DMS53 treated with DMSO at 0.1 percent for 48 hours (cell line): ENCODE data around the gene DISC1.
A peak's percentile ranks its signal among the peaks of the same experiment; 100 is the strongest.
"Not testable (repeated sequence)": the region's sequence is repeated elsewhere in the genome, so short reads cannot be mapped to it uniquely, and the experiment has no call there.

Experiments used
- DNase-seq: peaks from one replicate; lab custom pipeline; 2025; ENCODE audit not compliant: unreplicated experiment; lab: John Stamatoyannopoulos, UW

DISC1 gene

DNA sequence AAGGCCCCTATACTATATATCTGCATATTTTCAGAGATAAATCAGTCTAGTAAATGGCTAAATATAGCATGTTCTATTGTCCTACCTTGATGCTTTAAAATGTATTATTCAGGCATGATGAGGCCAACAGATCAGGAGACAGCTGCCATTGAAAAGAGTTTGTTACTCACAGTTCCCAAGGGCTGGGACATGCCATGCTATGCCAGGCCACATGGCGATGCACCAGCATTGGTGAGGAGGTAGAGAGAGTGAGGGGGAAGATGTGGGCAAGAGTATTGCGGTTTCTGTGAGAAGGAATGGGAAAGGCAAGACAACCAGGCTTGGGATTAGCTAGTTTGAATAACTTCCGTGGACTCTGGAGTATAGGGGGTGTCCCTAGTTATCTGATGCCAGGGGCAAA, 316.5 kb downstream of the DISC1 start:
- no peak for DNase-seq

DNA sequence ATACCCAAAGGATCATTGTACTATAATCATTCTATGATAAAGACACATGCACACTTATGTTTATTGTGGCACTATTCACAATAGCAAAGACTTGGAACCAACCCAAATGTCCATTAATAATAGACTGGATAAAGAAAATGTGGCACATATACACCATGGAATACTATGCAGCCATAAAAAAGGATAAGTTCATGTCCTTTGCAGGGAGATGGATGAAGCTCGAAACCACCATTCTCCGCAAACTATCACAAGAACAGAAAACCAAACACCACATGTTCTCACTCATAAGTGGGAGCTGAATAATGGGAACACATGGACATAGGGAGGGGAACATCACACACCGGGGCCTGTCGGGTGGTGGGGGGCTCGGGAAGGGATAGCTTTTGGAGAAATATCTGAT, 321.5 kb downstream of the DISC1 start:
- DNase-seq: not testable (repeated sequence)

DNA sequence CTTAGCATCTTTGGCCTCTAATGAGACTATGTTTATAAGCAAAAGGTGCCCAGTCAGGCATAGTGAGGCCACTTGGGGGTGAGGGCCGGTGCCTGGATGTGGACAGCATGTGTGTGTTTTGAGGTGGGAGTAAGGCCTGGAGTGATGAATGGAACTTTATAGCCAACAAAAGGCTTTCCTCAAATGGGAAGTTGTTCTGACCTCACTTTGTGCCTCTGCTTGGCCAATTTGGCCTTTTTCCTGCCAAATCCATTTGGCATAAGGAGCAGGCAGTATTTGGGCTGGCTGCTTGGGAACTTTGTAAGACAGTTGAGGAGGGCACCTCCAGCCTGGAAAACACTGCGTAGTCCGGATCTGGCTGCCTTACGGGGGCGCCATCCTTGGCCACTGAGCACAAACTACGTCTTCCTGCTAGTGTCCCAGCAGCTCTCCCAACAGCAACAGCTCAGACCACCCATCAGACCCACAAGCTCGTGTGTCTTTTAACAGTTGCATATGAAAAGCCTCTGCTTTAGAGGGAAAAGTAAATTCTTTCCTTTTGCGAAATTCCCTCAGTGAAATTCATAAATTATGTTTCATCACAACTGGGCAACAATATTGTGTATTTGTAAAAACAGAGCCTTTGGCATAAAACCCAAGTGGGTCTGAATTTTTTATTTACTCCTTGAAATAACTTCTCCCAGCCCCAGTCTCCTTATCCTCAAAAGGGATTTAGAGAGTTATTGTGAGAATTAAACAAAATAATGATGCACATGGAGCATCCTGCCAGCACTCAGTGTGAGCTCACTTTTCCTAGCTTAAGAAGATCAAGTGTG, 322.9 kb downstream of the DISC1 start:
- no peak for DNase-seq

DNA sequence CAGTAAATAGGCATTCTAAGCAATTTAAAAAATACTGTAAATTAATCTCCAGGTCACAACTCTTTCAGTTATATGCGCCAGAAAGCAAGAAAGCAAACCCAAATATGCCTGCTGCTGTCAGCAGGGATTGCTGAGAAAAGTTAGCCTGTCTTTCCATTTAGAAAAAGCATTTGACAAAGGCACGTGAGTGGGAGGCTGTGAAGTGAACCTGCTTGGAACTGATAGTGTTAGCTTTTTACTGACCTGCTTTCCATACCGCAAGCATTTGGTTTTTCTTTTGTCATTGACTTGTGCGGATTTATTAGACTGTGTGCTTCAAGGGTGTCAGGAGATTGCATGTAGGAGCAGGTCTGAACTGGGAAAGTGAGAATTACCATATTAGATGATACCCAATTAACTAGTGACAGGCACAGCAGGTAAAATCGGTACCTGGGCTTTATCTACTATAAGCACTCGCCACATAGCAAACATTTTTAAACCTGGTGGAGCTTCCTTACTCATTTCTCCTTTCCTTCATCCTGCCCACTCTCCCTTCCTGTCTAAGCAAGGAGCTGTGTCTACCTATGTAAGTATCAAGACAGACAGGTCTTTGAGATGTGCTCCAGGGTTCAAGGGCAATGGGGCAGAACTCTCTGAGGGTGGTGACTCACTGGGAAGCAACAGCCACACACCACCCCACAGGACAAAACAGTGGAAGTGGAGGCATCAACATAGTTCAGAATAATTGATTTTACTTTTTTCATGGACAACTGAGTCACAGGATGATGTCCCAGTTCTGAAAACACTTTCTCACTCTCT, 323.9 kb downstream of the DISC1 start:
- no peak for DNase-seq

DNA sequence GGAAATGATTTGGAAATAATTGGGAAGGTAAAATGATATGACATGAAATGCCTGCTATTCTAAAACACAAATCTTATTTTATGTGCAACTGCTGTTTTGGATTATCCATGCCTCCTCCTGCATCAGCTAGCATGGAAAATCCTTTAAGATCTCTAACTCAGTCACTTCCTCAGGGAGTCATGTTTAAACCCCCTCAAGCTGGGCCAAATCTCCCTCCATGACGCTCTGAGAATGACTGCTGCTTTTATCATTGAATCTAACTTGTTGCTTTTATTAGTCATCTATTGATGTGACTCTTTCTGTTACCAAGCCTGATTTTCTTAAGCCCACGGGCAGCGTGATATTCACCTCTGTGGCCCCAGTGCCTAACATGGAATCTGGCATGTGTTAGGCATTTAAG, 324.8 kb downstream of the DISC1 start:
- DNase-seq: no peak

DNA sequence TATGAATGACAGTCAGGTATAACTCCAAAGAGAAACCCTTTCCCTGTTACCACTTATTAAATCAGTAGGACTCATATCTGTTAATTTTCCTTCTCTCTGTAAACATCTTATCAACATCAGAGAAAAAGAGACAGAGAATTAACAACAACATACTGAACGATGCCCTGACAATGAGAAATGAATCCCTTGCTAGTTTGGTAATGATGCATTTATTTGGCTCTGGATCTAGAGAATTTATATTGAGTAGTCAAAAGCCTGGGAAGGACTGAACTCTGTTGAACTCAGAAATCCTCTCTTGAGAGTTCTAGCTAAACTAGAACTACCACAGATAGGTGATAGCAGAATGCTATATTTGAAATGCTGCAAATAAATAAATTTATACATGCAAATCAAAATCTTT, 325.6 kb downstream of the DISC1 start:
- DNase-seq: no peak

DNA sequence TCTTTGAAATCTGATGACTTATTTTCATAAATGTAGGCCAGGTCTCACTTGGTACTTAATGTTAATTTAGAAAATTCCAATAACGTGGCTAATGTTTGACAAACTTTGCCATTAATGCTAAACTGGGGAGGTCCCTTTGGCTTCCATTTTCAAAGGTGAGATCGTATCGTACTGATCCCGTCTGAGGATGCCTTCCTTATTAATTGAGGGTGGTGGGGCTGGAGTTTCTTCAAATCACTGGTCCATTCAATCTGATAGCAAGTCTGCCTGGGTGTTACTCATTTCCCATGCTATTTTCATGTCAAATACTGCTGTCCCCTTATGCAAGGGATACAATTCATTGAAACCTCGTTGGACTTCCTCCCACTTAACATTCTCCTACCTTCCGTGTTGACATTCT, 327.1 kb downstream of the DISC1 start:
- no peak for DNase-seq

DNA sequence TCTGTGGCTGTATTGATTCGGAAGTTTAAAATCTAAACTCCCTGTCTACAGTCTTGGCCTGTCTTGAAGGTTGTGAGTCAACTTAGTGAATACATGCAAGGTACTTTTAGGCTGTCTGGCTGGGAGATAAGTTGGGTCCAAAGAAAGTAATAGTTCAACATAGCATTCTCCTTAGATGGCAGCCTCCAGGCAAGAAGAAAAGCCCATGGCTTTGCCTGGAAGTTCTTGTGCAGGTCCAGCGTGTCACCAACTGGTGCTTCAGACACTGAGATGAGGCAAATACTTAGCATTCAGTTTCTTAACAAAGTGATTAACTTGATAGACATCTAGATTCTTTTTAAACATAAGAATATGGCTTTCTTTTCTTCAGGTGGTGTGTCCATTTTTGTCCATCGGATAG, 328.2 kb downstream of the DISC1 start:
- no peak for DNase-seq

DNA sequence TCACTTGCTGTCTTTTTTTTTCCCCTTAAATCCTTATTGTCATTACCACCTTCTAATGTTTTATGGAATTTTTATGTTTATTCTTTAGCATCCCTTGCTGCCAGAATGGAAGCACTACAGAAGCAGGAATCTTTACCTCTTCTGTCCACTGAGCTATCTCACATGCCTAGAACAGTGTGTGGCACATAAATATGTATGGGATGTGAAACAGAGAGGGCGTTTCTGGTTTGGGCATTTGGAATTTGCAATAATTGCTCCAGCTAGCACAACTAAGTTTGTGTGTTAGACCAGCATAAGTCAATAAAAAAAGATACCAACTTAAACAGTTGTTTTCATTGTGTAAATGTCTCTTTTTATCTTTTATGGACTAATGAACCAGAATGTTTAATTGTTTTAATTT, 330.8 kb downstream of the DISC1 start:
- DNase-seq: no peak

DNA sequence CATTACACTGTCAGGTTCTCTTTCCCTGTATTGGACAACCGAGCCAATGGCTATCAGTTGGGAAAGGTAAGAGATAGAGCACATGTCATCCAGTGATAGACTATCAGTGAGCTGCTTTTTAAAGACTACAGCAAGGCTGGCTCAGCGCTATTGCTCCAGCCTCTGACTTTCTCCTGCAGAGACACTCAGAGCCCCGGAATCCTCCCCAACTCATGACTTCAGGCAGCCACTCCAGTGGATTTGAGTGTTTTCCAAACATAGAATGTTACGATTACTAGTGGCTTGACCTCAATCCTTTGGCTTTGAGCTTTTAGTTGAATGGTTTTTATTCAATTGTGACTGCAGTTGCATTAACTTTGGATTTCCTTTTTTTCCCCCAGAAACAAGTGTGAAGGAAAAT, 331.9 kb downstream of the DISC1 start:
- no peak for DNase-seq

DNA sequence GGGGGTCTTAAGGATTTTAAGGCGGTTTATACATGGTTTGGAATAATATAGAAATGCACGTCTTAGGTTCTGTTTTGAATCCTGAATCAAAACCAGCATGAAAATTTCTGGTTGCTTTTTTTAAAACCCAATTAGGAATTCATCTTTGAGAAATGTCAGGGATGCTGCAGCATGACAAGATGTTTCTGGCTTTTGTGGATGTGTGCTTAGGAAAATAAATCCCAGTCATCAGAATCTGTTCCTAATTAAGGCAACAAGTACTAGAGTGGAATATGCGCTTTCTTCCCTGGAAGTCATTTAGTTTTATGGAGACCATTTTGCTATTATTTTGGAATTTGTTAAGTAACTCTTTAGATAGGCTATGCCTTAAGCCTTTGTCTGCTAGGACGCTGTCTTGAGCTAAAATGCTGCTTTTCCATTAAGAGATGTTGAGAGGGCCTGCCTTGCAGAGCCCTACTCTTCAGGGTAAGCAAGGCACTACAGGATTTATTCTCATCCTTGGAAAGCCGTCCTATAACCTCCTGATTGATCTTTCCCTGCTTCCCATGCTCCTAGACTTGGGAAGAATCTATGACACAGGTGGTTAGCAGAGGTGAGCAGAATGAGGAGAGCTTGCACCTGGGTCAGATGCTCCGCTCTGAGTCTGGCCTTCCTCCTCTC, 332.8 kb downstream of the DISC1 start:
- DNase-seq: no peak

DNA sequence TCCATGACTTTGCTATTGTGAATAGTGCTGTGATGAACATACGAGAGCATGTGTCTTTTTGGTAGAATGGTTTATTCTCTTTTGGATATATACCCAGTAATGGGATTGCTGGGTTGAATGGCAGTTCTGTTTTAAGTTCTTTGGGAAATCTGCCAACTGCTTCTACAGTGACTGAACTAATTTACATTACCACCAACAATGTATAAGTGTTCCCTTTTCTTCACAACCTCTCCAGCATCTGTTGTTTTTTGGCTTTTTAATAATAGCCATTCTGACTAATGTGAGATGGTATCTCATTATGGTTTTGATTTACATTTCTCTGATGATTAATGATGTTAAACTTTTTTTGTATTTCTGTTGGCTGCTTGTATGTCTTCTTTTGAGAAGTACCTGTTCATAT, 335.2 kb downstream of the DISC1 start:
- not testable (repeated sequence) for DNase-seq

DNA sequence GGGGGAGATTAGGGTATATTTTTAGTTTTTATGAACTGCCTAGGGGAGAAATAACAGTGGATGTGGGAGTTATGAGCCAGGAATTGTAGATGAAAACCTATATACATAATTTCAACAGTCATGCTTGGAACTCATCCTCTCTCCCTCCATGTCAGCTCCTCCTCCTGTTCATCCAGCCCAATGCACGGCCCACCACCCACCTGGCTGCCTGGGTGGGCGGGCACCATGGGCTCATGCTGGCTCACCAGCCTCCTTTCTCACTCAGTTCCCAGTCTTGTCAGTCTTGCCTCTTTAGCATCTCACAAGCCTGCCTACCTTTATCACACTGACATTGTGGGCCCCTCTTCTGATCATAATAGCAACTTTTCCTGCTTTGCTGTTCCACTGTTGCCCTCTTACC, 336.0 kb downstream of the DISC1 start:
- no peak for DNase-seq

DNA sequence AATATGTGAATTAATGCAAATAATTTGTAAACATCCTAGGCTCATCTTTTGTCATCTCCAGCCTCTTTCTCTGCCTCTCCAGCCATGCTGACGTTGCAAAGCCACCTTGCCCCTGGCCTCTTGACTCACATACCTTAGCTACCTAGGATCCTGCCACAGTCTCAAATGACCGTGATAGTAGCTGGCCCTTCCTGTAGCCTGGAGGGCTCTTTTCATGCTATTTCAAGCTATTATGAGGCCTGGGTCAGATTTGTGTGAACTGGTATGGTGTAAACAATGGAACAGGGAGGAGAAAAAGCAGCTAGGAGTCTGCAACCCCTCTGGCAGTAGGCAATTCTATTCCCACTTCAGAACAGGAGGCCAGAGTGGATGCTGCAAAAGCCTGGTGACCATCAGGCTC, 337.7 kb downstream of the DISC1 start:
- peak; percentile 23 for DNase-seq

DNA sequence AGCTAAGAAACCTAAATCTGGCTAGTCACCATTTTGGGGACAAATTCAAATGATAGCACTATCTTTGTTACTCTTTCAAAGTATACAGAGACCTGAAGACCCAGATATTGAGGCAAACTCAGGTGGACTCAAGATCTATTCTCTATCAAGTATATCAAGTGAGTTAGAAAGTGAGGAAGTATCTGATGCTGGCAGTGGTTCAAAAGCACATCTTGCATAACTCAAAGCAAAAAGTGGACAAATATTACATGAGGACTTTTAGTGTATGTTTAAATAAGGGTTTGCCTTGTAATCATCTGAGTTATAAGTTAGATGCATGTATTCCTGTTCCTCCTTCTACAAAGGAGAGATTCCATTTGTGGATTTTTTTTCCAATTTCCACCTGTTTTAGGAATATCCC, 338.4 kb downstream of the DISC1 start:
- no peak for DNase-seq

DNA sequence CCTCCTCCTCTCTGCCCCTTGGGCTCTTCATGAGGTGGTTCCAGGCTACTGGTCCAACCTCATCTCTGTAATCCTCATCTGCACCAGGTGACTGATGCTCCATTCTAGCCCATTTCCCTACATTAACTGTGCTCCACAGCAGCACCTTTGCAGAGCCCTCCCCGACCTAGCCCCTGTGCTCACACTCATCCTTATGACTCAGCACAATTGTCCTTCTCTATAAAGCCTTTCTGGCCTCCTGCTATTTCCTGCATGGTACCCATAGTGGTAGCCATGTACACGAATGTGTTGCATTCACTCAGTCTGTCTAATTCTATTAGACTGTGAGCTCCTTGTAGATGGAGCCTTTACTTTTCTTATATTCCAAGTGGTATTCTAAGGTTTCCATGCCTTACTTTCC, 339.0 kb downstream of the DISC1 start:
- DNase-seq: no peak

DNA sequence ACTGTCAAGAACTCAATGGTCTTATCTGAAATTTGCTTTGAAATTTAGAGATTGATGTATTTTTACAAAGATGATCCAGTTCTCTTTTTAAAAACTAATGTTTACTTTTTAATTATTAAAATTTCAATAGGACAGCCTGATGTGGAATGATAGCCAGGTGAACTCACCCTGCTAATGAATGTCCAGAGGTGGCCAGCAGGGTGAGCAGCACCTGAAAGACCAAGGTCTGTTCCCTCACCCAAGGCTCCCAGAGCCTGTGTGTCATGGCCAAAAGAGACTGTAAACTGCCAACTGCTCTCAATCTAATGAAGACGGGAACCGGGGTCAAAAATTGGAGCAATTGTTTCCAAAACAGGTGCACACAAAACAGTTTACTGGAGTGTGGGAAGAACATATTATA, 340.4 kb downstream of the DISC1 start:
- no peak for DNase-seq

DNA sequence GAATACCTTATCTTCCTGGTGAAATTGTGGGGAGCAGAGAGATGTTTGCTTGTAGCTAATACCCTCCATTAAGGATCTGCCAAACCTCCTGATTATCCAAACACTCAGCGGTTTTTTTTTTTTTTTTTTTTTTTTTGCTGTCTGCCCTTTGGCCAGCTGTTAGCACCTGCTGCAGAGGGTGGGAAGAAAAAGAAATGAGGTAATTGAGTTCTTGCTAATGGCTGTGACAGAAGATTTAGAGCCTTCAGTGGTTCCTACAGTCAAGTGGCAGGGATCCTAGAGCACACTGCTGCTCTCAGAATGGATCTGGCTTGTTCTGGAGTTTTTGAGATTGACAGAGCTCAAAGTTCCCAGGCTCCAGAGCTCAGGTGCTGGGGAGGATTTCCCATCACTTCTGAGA, 342.5 kb downstream of the DISC1 start:
- DNase-seq: peak; percentile 67

DNA sequence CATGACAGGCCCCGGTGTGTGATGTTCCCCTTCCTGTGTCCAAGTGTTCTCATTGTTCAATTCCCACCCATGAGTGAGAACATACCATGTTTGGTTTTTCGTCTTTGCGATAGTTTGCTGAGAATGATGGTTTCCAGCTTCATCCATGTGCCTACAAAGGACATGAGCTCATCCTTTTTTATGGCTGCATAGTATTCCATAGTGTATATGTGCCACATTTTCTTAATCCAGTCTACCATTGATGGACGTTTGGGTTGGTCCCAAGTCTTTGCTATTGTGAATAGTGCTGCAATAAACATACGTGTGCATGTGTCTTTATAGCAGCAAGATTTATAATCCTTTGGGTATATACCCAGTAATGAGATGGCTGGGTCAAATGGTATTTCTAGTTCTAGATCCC, 343.2 kb downstream of the DISC1 start:
- DNase-seq: not testable (repeated sequence)

DNA sequence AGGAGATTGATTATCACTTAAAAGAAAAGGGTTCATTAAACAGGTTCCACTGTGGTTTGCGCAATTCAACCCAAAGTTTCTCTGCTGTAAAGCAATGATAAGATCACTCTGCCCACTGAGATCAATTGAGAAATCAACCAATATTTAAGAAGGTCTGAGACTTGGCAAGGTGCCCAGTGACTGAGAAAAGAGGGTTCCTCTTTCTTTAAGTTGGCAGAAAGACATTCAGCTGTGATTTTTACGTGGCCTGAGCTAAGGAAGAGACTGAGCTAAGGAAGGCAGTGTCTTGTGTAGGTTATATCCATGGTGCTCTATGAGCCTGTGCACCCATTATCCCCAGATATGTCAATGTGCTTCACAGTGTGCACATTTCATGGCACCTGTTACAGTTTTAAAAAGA, 344.1 kb downstream of the DISC1 start:
- DNase-seq: no peak

DNA sequence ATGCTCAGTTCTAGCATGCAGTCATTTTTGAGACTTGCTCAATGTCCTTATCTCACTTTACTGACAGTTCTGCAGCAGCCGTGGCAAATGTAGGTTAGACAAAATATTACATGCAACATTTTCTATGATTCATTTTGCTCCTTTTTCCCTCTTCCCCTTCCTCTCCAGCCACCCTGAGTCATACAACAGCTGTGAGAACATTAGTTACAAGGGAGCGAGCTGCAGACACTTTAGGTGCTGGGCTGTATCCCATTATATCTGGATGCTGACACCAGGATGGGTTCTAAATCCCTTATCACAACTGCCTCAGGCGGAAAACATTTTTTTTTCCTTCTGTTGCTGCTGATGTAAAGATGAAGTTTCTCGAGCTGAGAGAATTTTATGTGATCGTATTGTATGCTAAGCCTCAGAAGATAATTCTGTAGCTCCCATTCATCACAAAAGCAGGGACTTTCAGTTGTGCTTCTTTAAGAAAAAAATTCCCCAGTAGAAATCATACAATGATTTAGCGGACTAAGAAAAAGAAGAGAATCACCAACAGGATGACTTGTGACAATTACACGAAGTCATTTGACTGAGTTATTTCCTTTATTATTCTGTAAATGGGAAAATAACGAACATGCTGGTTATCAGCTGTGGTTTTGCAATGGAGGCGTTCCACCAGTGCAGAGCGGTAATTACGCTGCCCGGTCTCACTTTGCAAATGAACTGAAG, 345.0 kb downstream of the DISC1 start:
- DNase-seq: no peak
